Gastroesophageal sphincter (tissue), 3 donors: Measurements from ENCODE around the gene ST6GALNAC1.

Experiments used
- CTCF ChIP-seq, 4 experiments: fragments of 200-600 bp in 2 of 4; fragments of 450-650 bp in 2 of 4; sonication (generic) in 1 of 4; IDR thresholded peaks; one replicate each; pipeline ENCODE4 v1.5.1; 2017 to 2019; ENCODE audit warnings: antibody characterized with exemption in 4 of 4, mild to moderate bottlenecking in 2 of 4, moderate library complexity in 2 of 4
- POLR2A ChIP-seq, 2 donors: fragments of 450-650 bp; IDR thresholded peaks; one replicate each; pipeline ENCODE4 v1.6.1; 2017; ENCODE audit warnings: antibody characterized with exemption in 2 of 2, mild to moderate bottlenecking in 2 of 2, moderate library complexity in 1 of 2
- POLR2AphosphoS5 ChIP-seq: sonication (generic); formaldehyde crosslinking; IDR thresholded peaks from one replicate; pipeline ENCODE4 v1.6.1; 2017; ENCODE audit warnings: antibody characterized with exemption

GRCh38 chr17:76627510-76627909 is 16.0 kb downstream of the ST6GALNAC1 start:
- TF ChIP-seq CTCF (IDR thresholded peaks at IDR 0.05) (no peak), POLR2AphosphoS5 (no peak), POLR2A (IDR thresholded peaks at IDR 0.05) (no peak)
